CD14-positive monocyte (primary cell): ENCODE results near the gene SYTL2. TPM values are rescaled to one million over a fixed set of nuclear protein-coding genes. Genes with fewer than 3 reads are reported as not detected.
"Not testable (repeated sequence)": the region's sequence is repeated elsewhere in the genome, so short reads cannot be mapped to it uniquely, and the experiment has no call there.

Experiments used
- DNase-seq, 3 donors: peaks; one replicate each; pipeline ENCODE4 v3.0.0-alpha.2; 2011 to 2022
- H2AFZ ChIP-seq: 2 replicates; pipeline ENCODE4 v1.6.0; 2012; ENCODE audit warnings: mild to moderate bottlenecking, low read depth, low read length, inconsistent platforms; ENCODE audit not compliant: insufficient read depth, poor library complexity, severe bottlenecking
- H3K27ac ChIP-seq, 2 donors: 1 replicate in 1 of 2; 2 replicates in 1 of 2; pipeline ENCODE4 v1.5.1; 2012 to 2013; ENCODE audit warnings: low read length in 2 of 2, control low read depth in 1 of 2, inconsistent platforms in 1 of 2, low read depth in 1 of 2, mild to moderate bottlenecking in 1 of 2
- H3K27me3 ChIP-seq, 2 donors: one replicate each; pipeline versions ENCODE4 v1.6.0 to v1.6.1; 2011 to 2013; ENCODE audit warnings: low read length in 2 of 2; ENCODE audit not compliant: control insufficient read depth in 2 of 2, insufficient read depth in 2 of 2
- H3K36me3 ChIP-seq, 2 donors: replicated peaks in 1 of 2; 1 replicate in 1 of 2; 2 replicates in 1 of 2; pipeline versions ENCODE4 v1.5.1 to v1.6.1; 2012 to 2013; ENCODE audit warnings: low read length in 2 of 2, control low read depth in 1 of 2, inconsistent platforms in 1 of 2, mild to moderate bottlenecking in 1 of 2; ENCODE audit not compliant: insufficient read depth in 2 of 2, control insufficient read depth in 1 of 2
- H3K4me1 ChIP-seq, 2 donors: 1 replicate in 1 of 2; 2 replicates in 1 of 2; pipeline versions ENCODE4 v1.5.1 to v1.6.1; 2012 to 2013; ENCODE audit warnings: low read length in 2 of 2, control low read depth in 1 of 2, inconsistent platforms in 1 of 2, mild to moderate bottlenecking in 1 of 2, moderate library complexity in 1 of 2; ENCODE audit not compliant: insufficient read depth in 2 of 2, control insufficient read depth in 1 of 2
- H3K4me2 ChIP-seq: replicated peaks from 2 replicates; pipeline ENCODE3; 2012; ENCODE audit warnings: low read length, moderate library complexity, mild to moderate bottlenecking; ENCODE audit not compliant: poor library complexity, severe bottlenecking; ENCODE audit errors: extremely low read depth
- H3K4me3 ChIP-seq, 3 experiments: fragments of 200-600 bp in 1 of 3; sonication (generic) in 1 of 3; replicated peaks in 1 of 3; 1 replicate in 2 of 3; 2 replicates in 1 of 3; pipeline ENCODE4 v1.5.1; 2011 to 2013; ENCODE audit warnings: low read length in 3 of 3, mild to moderate bottlenecking in 3 of 3, control low read depth in 2 of 3, low read depth in 2 of 3, inconsistent platforms in 1 of 3, moderate library complexity in 1 of 3
- H3K79me2 ChIP-seq: 2 replicates; pipeline ENCODE4 v1.6.0; 2012; ENCODE audit warnings: mild to moderate bottlenecking, control low read depth, inconsistent platforms, low read length, moderate library complexity; ENCODE audit not compliant: insufficient read depth
- H3K9ac ChIP-seq: 2 replicates; pipeline ENCODE4 v1.6.0; 2017; ENCODE audit warnings: low read length, mild to moderate bottlenecking; ENCODE audit not compliant: insufficient read depth, poor library complexity, severe bottlenecking
- H3K9me3 ChIP-seq, 2 donors: replicated peaks in 1 of 2; 1 replicate in 1 of 2; 2 replicates in 1 of 2; pipeline versions ENCODE4 v1.5.1 to v1.6.1; 2012 to 2013; ENCODE audit warnings: low read length in 2 of 2, control low read depth in 1 of 2; ENCODE audit not compliant: control insufficient read depth in 1 of 2, insufficient read depth in 1 of 2
- H4K20me1 ChIP-seq: 2 replicates; pipeline ENCODE4 v1.6.0; 2012; ENCODE audit warnings: mild to moderate bottlenecking, low read length, control low read depth, moderate library complexity; ENCODE audit not compliant: insufficient read depth
- H3K27ac Mint-ChIP-seq, 7 donors: one replicate each; pipeline ENCODE4 v1.8.0; 2020; ENCODE audit warnings: mild to moderate bottlenecking in 7 of 7, mixed read lengths in 7 of 7, moderate library complexity in 6 of 7, inconsistent platforms in 2 of 7
- H3K27me3 Mint-ChIP-seq, 3 donors: one replicate each; pipeline ENCODE4 v1.8.0; 2021 to 2022; ENCODE audit warnings: low read depth in 3 of 3, mild to moderate bottlenecking in 3 of 3, mixed read lengths in 3 of 3, moderate library complexity in 3 of 3, inconsistent platforms in 1 of 3
- H3K36me3 Mint-ChIP-seq, 2 donors: one replicate each; pipeline ENCODE4 v1.8.0; 2020; ENCODE audit warnings: mixed read lengths in 2 of 2, inconsistent platforms in 1 of 2, mild to moderate bottlenecking in 1 of 2
- H3K4me1 Mint-ChIP-seq: one replicate; pipeline ENCODE4 v1.8.0; 2020; ENCODE audit warnings: mild to moderate bottlenecking, mixed read lengths
- H3K4me3 Mint-ChIP-seq, 2 donors: one replicate each; pipeline ENCODE4 v1.8.0; 2020; ENCODE audit warnings: mild to moderate bottlenecking in 2 of 2, mixed read lengths in 2 of 2, moderate library complexity in 1 of 2
- H3K9me3 Mint-ChIP-seq, 7 donors: one replicate each; pipeline ENCODE4 v1.8.0; 2020 to 2022; ENCODE audit warnings: mixed read lengths in 7 of 7, mild to moderate bottlenecking in 6 of 7, moderate library complexity in 6 of 7, inconsistent platforms in 2 of 7
- WGBS: methylation state at CpG from one replicate; pipeline ENCODE4 v1.1.5; 2013; ENCODE audit warnings: missing lambda C conversion rate; ENCODE audit not compliant: insufficient coverage; 5-methylcytosine and 5-hydroxymethylcytosine counted together
- intact Hi-C, 2 donors: fragments of 100-400 bp; cut with micrococcal nuclease; formaldehyde crosslinking; loops; one replicate each; pipeline versions ENCODE4 v1.15.0 to v1.15.1; 2023
- polyA plus RNA-seq, 3 donors: library from polyadenylated mRNA; depleted of rRNA in 1 of 3; unstranded in 2 of 3; stranded (reverse) in 1 of 3; fragments of 300-500 nt in 2 of 3; fragments of >200 nt in 1 of 3; fragmentation: Illumina TruSeq in 2 of 3; gene quantifications; 1 replicate in 2 of 3; 2 replicates in 1 of 3; pipeline ENCODE4 v1.2.3, GENCODE V29; 2012 to 2021
- TF ChIP-seq, protein P1 (sequence below): fragments of 200-600 bp; IDR thresholded peaks from one replicate; pipeline ENCODE4 v1.8.0; 2022; ENCODE audit warnings: antibody characterized with exemption, mild to moderate bottlenecking

Gene SYTL2
- polyA plus RNA-seq, 3 donors: 0.30 to 0.48 (median 0.34) TPM

DNA sequence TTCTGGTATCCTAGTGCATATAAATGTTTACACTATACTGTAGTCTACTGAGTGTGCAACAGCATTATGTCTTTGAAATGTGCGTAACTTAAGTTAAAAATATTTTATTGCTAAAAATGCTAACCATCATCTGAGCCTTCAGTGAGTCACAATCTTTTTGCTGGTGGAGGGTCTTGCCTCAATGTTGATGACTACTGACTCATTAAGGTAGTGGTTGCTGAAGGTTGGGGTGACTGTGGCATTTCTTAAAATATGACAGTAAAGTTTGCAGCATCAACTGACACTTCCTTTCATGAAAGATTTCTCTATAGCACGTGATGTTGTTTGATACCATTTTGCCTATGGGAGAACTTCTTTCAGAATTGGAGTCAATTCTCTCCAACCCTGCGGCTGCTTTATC, 137.5 kb downstream of the SYTL2 start:
- no peak overlapping the region for H2AFZ ChIP-seq
- H3K9ac ChIP-seq: no peak overlapping the region
- H3K36me3 ChIP-seq: no peaks in the 10 kb centered on the region
- H3K27me3 ChIP-seq: peaks cover 0 to 2% of the 10 kb centered on the region in 2 donors
- Mint-ChIP-seq H3K9me3 (peaks cover 0 to 8% (median 2%) of the 10 kb centered on the region in 7 donors), H3K27ac (no peak overlapping the region), H3K27me3 (peaks cover 0 to 5% (median 3%) of the 10 kb centered on the region in 3 donors), H3K4me1 (no peaks in the 10 kb centered on the region), H3K36me3 (no peaks in the 10 kb centered on the region), H3K4me3 (no peak overlapping the region)
- H3K4me1 ChIP-seq: no peaks in the 10 kb centered on the region
- no peaks in the 10 kb centered on the region for H3K79me2 ChIP-seq
- H3K4me2 ChIP-seq: no peak overlapping the region
- peaks cover 0 to 4% of the 10 kb centered on the region in 2 donors for H3K9me3 ChIP-seq
- TF ChIP-seq, protein P1, sequence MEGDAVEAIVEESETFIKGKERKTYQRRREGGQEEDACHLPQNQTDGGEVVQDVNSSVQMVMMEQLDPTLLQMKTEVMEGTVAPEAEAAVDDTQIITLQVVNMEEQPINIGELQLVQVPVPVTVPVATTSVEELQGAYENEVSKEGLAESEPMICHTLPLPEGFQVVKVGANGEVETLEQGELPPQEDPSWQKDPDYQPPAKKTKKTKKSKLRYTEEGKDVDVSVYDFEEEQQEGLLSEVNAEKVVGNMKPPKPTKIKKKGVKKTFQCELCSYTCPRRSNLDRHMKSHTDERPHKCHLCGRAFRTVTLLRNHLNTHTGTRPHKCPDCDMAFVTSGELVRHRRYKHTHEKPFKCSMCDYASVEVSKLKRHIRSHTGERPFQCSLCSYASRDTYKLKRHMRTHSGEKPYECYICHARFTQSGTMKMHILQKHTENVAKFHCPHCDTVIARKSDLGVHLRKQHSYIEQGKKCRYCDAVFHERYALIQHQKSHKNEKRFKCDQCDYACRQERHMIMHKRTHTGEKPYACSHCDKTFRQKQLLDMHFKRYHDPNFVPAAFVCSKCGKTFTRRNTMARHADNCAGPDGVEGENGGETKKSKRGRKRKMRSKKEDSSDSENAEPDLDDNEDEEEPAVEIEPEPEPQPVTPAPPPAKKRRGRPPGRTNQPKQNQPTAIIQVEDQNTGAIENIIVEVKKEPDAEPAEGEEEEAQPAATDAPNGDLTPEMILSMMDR: no peak
- H3K27ac ChIP-seq: no peak overlapping the region
- intact Hi-C loops: no loop called here
- WGBS: no CpG with 5 or more reads among the region's 3 CpGs
- no peaks in the 10 kb centered on the region for H4K20me1 ChIP-seq
- DNase-seq: no peak
- H3K4me3 ChIP-seq: no peak overlapping the region

DNA sequence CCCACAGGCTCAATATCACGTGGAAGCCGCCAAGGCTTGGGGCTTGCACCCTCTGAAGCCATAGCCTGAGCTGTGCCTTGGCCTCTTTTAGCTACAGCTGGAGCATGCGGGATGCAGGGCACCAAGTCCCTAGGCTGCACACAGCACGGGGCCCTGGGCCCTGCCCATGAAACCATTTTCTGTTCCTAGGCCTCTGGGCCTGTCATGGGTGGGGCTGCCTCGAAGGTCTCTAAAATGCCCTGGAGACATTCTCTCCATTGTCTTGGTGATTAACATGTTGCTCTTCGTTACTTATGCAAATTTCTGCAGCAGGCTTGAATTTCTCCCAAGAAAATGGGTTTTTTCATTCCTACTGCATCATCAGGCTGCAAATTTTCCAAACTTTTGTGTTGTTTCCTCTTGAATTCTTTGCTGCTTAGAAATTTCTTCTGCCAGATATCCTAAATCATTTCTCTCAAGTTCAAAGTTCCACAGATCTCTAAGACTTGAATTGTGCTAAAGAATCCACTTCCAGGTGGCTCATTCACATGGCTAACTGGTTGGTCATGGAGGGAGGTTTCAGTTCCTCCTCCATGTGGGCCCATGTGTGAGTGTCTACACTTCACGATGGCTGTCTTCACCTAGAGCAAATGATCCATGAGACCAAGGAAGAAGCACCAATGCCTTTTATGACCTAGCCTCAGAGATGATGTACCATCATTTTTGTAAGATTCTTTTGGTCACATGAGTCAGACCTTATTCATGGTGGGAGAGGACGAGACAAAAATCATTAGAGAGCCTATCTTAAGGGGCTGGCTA, 138.6 kb downstream of the SYTL2 start:
- H3K4me3 Mint-ChIP-seq: no peak overlapping the region
- no peak overlapping the region for H3K4me2 ChIP-seq
- no peak overlapping the region for H3K27ac Mint-ChIP-seq
- no peak overlapping the region for H3K4me3 ChIP-seq
- WGBS: 89% methylated on average over 7 of the region's 8 CpGs
- no peak overlapping the region for H3K27ac ChIP-seq
- no peaks in the 10 kb centered on the region for H3K79me2 ChIP-seq
- H3K36me3 Mint-ChIP-seq: no peaks in the 10 kb centered on the region
- no peak for DNase-seq
- H4K20me1 ChIP-seq: no peaks in the 10 kb centered on the region
- no peaks in the 10 kb centered on the region for H3K4me1 Mint-ChIP-seq
- peaks cover 0 to 2% of the 10 kb centered on the region in 2 donors for H3K27me3 ChIP-seq
- peaks cover 0 to 5% (median 3%) of the 10 kb centered on the region in 3 donors for H3K27me3 Mint-ChIP-seq
- H3K9me3 ChIP-seq: peaks cover 0 to 4% of the 10 kb centered on the region in 2 donors
- H3K9me3 Mint-ChIP-seq: peaks cover 0 to 8% (median 2%) of the 10 kb centered on the region in 7 donors
- no peak overlapping the region for H3K9ac ChIP-seq
- no peaks in the 10 kb centered on the region for H3K36me3 ChIP-seq
- H2AFZ ChIP-seq: no peak overlapping the region
- intact Hi-C loops: no loop called here
- H3K4me1 ChIP-seq: no peaks in the 10 kb centered on the region
- TF ChIP-seq, protein P1: no peak

DNA sequence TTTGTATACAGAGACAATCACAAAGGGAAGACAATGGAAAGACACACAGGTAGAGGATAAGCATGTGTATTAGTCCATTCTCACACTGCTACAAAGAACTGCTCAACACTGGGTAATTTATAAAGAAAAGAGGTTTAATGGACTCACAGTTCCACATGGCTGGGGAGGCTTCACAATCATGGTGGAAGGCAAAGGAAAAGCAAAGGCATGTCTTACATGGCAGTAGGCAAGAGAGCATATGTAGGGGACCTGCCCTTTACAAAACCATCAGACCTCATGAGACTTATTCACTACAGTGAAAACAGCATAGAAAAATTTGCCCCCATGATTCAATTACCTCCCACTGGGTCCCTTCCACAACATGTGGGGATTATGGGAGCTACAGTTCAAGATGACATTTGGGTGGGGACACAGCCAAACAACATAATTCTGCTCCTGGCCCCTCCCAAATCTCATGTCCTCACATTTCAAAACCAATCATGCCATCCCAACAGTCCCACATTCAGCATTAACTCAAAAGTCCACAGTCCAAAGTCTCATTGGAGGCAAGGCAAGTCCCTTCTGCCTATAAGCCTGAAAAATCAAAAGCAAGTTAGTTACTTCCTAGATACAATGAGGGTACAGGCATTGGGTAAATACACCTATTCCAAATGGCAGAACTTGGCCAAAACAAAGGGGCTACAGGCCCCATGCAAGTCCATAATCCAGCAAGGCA, 139.8 kb downstream of the SYTL2 start:
- H3K36me3 Mint-ChIP-seq, H3K27ac Mint-ChIP-seq, H3K9ac ChIP-seq, H3K4me1 Mint-ChIP-seq, intact Hi-C loops, H3K9me3 ChIP-seq, H3K27ac ChIP-seq, H3K27me3 Mint-ChIP-seq, DNase-seq, H3K36me3 ChIP-seq, H3K27me3 ChIP-seq, H3K4me3 Mint-ChIP-seq, H3K9me3 Mint-ChIP-seq, H3K4me2 ChIP-seq, H2AFZ ChIP-seq, H3K79me2 ChIP-seq, H3K4me3 ChIP-seq, H4K20me1 ChIP-seq, H3K4me1 ChIP-seq: not testable (repeated sequence)
